Activated naive CD4-positive, alpha-beta T cell treated with anti-CD3 and anti-CD28 coated beads, Interleukin-2, amount 50 U/mL, for 16 hours (primary cell): ENCODE results near the gene PRKCE.
"Not testable (repeated sequence)": the region's sequence is repeated elsewhere in the genome, so short reads cannot be mapped to it uniquely, and the experiment has no call there.

Source experiments
- DNase-seq: peaks from one replicate; pipeline ENCODE4 v3.0.0-alpha.2; 2020

Gene PRKCE

DNA sequence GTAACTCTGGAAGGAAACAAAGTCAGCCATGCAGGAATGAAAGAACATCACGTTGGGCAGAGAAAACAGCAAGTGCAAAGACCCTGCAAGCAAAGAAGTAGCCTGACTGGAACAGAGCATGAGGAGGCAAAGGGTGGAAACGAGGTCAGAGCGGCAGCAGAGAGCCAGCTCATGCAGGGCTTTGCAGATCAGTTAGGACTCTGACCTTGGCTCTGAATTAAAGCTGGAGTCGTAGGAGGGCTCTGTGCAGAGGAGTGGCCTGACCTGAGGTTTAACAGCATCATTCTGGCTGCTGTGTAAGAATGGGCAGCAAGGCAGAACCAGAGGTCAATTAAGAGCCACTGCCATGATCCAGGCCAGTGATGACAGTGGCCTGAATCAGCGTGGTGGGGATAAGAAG lies 220.7 kb downstream of the PRKCE start:
- DNase-seq, result no peak

DNA sequence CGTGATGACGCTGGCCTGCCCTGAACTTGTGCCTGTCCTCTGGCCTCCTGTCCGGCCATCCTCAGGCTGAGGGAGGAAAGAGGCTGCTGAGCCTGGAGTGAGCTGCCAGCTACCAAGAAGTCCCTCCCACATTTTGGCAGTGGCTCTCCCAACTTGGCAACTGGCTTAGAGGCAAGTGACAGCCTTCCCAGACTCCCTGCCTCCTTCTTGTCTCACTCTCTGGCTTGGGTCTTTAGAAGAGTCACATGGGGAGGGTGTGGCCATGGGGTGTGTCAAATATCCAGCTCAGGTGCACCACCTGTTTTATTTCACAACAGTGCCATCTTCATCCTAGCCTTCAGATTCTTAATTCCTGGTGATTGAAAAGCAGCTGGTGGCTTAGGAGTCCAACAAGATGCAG lies 222.9 kb downstream of the PRKCE start:
- DNase-seq, result no peak

- DNase-seq, result no peak
These were observed 225.1 kb downstream of the PRKCE start for GRCh38 chr2:45876611-45877010.

- DNase-seq, result no peak
These were observed 227.9 kb downstream of the PRKCE start for GRCh38 chr2:45879406-45879805.

- no peak for DNase-seq
These were observed 228.5 kb downstream of the PRKCE start for GRCh38 chr2:45879936-45880335.

DNA sequence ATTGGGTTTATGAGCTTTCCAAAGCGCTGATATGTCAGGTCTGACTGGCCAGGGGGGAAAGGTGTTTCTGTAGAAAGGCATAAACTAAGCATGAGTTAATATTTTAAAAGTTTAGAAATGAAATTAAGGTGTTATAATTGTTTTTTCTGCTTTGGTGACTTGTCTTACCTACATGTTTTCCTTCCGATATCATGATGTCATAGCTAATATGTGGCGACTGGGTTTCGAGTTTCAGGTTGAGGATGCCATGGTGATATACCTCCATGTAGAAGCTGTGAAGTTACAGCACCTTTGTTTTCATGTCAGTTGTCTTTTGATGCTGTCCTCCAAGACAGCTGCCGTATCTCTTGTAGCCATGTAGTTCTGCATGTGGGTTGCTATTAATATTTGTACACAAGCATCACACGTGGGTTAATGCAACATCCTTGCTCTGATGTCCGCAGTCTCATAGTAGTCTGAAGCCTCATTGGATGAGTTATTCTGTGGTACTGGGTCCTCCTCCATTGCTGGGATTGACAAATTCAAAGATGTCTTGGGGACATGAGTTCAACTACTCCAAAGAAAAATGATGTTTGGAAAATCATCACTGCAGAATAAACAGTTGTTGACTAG lies 230.6 kb downstream of the PRKCE start:
- no peak for DNase-seq

- no peak for DNase-seq
These were observed 231.5 kb downstream of the PRKCE start for GRCh38 chr2:45882707-45883602.

- DNase-seq, result no peak
These were observed 232.1 kb downstream of the PRKCE start for GRCh38 chr2:45883603-45884000.

DNA sequence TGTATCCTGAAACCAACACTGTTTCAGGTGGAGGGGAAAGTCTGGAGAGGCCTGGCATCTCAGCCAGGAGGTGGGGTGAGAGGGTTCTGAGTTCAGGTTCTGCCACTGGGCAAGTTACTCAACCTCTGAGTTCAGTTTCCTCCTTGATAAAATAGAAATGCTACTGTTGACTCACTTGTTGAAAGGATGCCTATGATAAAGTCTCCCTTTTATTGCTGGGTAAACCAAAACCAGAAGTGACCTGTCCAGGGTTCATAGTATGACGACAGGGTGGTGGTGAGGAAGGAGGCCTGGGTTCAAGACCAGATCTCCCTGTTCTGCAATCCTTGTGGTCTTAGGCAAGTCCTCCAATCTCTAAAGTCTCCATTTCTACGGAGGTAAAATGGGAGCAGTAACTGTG lies 232.7 kb downstream of the PRKCE start:
- DNase-seq, result no peak

GRCh38 chr2:45885171-45885621 lies 233.7 kb downstream of the PRKCE start:
- DNase-seq, result no peak

GRCh38 chr2:45886171-45886663 lies 234.7 kb downstream of the PRKCE start:
- no peak for DNase-seq

DNA sequence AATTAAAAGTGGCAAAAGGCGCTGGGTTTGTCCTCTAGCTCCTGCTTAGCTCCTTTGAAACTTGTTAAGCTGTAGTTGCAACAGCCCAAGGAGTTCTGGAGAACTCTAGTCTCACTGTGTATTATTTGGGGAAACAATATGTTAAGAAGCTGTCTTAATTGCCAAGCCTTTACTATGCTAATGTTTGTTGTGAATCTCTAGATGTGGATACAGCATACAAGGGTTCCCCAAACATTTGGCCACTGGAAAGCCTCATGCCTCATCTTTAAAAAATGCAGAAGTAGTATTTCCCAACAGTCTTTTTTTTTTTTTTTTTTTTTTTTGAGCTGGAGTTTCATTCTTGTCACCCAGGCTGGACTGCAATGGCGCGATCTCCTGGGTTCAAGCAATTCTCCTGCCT lies 236.7 kb downstream of the PRKCE start:
- DNase-seq, result no peak

GRCh38 chr2:45888641-45889040 lies 237.2 kb downstream of the PRKCE start:
- DNase-seq, result no peak

DNA sequence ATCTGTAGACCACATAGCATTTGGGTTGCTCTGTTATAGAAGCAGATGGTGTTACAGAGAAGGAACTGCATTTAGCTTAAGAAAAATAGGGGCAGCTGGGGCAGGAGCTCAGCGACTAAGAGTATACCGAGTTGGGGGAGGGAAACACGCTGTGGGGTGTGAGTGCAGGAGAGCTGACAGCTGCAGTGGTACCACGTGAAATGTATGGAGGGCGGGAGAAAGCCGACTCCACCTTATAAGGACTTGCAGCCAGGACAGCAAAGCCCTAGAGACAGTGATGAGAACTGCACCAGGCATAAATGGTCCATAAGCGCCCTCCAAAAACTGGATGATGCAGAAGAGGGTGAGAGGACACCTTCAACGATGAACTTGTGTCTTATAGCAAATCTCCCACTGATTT lies 237.6 kb downstream of the PRKCE start:
- peak; percentile 39 for DNase-seq

DNA sequence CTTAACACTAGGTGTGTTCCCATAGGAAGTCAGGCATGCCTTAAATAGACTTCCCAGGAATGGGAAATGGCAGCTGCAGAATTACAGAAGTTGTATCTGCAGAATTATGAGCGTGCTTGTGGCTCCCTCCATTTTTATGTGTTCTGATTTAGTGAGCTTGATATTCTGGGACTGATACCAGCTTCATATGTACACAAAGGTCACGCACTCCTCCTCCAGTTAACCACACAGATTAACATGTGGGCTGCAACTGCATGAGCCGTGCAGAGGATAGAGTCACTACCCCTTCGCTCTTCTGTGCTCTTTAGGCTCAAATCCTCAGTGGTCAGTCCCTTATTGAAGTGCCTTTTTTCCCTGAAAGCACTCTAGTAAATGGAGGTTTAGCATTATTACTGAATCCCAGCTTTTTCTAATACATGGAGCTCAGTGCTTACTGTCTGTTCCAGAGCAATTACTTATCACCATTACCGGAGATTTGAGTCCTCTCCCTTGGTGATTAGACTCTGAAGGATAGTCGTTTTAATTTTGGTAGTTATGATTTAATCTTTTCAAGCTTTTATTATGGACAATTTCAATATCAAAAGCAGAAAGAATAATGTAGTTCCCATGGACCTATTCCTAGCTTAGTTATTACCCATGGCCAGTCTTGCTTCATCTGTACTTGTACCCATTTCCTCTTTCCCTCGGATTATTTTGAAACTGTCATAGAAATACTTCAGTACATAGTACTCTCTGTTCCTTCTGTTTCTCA lies 238.3 kb downstream of the PRKCE start:
- DNase-seq, result no peak

GRCh38 chr2:45890371-45890646 lies 238.8 kb downstream of the PRKCE start:
- DNase-seq, result not testable (repeated sequence)

- DNase-seq, result no peak
These were observed 239.3 kb downstream of the PRKCE start for GRCh38 chr2:45890819-45891218.

GRCh38 chr2:45891719-45892424 lies 240.4 kb downstream of the PRKCE start:
- DNase-seq, result no peak

GRCh38 chr2:45892425-45892745 lies 240.9 kb downstream of the PRKCE start:
- DNase-seq, result no peak

DNA sequence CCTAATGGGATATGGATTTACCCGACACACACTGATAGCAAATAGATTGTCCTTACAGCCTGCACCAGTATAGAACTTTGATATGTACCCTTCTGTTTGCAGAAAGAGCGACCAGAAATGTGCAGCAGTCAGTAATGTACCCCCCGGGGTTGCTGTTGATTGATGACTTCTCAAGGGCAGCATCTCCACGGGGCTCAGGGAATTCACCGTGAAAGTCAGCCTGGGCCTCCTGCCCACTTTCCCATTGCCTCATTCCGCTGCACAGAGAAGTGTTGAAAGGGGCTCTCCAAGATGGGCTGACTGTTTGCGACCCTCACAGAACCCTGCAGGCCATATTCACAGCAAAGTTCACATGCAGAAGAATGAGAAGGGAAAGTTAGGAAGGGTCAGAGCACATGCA lies 241.3 kb downstream of the PRKCE start:
- no peak for DNase-seq

DNA sequence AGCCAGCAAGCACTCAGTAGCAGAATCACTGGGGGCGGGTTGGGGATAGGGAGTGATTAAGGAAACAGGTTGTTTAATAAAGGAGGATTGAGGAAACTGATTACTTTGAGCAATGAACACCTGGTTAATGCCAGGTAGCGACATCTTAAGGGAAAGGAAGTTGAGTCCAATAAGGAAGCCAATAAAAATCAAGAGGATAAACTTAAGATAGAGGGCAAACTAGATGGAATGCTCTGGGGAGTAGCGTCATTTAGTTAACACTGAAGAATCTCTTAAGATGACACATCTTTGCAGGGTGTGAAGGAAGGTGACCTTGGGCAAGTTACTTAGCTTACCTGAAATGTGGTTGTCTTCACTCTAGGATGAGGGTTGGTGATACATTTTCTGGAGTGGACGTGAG lies 242.7 kb downstream of the PRKCE start:
- DNase-seq, result no peak

GRCh38 chr2:45895241-45895861 lies 243.9 kb downstream of the PRKCE start:
- DNase-seq, result no peak

- no peak for DNase-seq
These were observed 244.8 kb downstream of the PRKCE start for GRCh38 chr2:45896311-45896710.
